ENCODE measurements around the gene PLEKHG4B.

- TF ChIP-seq CTCF (IDR thresholded peaks at IDR 0.05) (no peak), TEAD4 (IDR thresholded peaks at IDR 0.05; ENCODE audit: borderline replicate concordance, insufficient read depth) (no peak), NFIC (IDR thresholded peaks at IDR 0.05; ENCODE audit: borderline replicate concordance) (no peak), EZH2phosphoT487 (IDR thresholded peaks at IDR 0.05; ENCODE audit: borderline replicate concordance, low read depth) (no peak), RCOR1 (IDR thresholded peaks at IDR 0.05; ENCODE audit: low read length) (no peak), RFX5 (IDR thresholded peaks at IDR 0.05; ENCODE audit: low read length) (no peak), EP300 (IDR thresholded peaks at IDR 0.05; ENCODE audit: borderline replicate concordance in 1 of 2, low read depth in 1 of 2, low read length in 1 of 2) (no peak), YY1 (IDR thresholded peaks at IDR 0.05; ENCODE audit: low read depth) (no peak), RAD21 (IDR thresholded peaks at IDR 0.05; ENCODE audit: low read length) (no peak)
These were observed 38.7 kb downstream of the PLEKHG4B start for GRCh38 chr5:130601-131131.

Measured in SK-N-SH (cell line).